Adipocyte (in vitro differentiated cells): Measurements from ENCODE around the gene ARHGEF25.

ENCODE experiments used
- DNase-seq: peaks from one replicate; pipeline ENCODE4 v3.0.0-alpha.2; 2015; ENCODE audit warnings: low read depth
- H3K27me3 ChIP-seq: replicated peaks from 2 replicates; pipeline ENCODE4 v1.7.0; 2013; ENCODE audit warnings: mild to moderate bottlenecking, low read length, moderate library complexity; ENCODE audit not compliant: control insufficient read depth, insufficient read depth
- H3K36me3 ChIP-seq: 2 replicates; pipeline ENCODE4 v1.7.0; 2013; ENCODE audit warnings: low read length, mild to moderate bottlenecking, moderate library complexity; ENCODE audit not compliant: control insufficient read depth, insufficient read depth, severe bottlenecking
- H3K4me1 ChIP-seq: 2 replicates; pipeline ENCODE4 v1.7.0; 2013; ENCODE audit warnings: mild to moderate bottlenecking, low read length, moderate library complexity; ENCODE audit not compliant: control insufficient read depth, insufficient read depth
- H3K4me3 ChIP-seq: 2 replicates; pipeline ENCODE4 v1.7.0; 2013; ENCODE audit warnings: mild to moderate bottlenecking, low read length, moderate library complexity
- H3K9ac ChIP-seq: 2 replicates; pipeline ENCODE4 v1.7.0; 2013; ENCODE audit warnings: mild to moderate bottlenecking, low read length, moderate library complexity
- H3K9me3 ChIP-seq: 2 replicates; pipeline ENCODE4 v1.7.0; 2013; ENCODE audit warnings: mild to moderate bottlenecking, low read length, moderate library complexity; ENCODE audit not compliant: control insufficient read depth

The ARHGEF25 gene

DNA sequence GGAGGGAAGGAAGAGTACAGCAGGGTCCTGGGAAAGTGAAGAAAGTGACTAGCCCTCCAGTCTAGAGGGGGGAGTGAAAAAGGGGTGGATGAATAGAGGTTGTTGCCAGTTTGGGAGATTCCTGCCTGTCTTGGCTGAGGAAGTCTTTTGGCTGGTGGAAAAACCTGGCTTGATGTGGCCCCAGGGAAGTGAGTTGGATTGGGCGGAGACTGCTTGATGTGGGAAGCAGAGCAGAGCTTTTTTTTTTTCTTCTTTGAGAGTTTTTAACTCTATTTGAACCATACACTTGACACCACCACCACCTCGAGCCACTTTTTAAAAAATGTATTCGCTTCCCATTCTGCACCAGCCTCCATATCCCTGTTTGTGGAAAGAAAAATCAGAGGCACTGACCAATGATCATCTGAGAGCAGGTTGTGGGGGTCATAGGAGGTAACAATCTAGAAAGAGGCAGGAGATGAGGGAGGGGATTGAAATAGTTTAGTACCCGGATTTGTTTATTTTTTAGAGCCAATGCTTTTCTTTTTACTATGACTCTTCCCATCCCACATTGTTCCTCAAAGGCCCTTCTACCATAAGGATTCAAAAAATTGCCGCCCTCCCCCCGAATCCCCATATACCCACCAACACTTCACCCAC is 7.3 kb upstream of the ARHGEF25 start:
- Histone ChIP-seq H3K36me3 (no peaks in the 10 kb centered on the region), H3K27me3 (peaks cover 24% of the 10 kb centered on the region), H3K4me1 (peaks cover 4% of the 10 kb centered on the region), H3K9ac (peak overlapping the region; percentile 30), H3K4me3 (peak overlapping the region; percentile 73), H3K9me3 (no peaks in the 10 kb centered on the region)
- peak; percentile 52 for DNase-seq

GRCh38 chr12:57604454-57604991 is 6.7 kb upstream of the ARHGEF25 start, which contains the start of gene DTX3:
TSS of gene DTX3 (plus strand) at chr12:57604824. CDS start at chr12:57606518, 1,694 bp downstream.
- Histone ChIP-seq H3K4me3 (peak within 1 kb of the TSS; percentile 73), H3K9me3 (no peaks in the 10 kb centered on the region), H3K9ac (peak within 1 kb of the TSS; percentile 39), H3K36me3 (no peaks in the 10 kb centered on the region), H3K4me1 (peaks cover 4% of the 10 kb centered on the region), H3K27me3 (peaks cover 18% of the 10 kb centered on the region)
- DNase-seq, result peak; percentile 51

DNA sequence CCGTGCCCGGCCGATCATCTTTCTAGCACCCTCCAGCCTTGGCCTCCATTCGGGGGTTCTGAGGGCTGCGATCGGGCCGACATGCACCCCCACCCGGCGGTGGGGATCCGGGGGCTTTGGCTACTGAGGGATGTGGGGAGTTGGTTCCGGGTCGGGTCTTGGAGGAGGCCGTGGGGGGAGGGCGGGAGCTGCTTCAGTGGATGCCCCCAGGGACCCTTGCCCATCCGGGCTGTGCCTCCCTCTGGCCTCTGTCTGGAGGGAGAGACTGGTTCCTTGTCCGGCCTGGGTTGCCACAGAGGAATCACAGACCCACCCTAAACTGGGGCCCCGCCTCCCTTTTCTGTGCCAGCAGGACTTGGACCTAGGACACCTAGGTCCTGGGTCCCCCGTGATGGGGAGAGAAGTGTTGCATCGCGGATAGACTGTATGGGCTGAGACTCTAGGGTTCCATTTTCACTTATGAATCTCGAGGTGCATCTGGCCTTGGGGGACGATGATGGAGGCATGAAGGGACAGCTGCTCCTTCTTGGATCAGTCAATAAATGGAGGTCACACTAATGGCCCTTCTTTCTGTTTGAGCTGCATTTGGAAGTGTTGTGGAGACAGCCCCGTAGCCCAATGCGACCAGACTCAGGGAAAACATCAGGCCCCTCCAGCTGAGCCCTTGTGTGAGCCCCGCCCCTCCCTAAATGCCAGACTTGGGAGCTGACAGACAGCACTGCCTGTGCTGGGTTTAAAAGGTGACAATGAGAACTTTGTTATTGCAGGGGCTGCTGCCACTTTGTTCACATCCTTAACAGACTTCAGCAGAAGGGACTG is 6.0 kb upstream of the ARHGEF25 start:
- Histone ChIP-seq H3K4me1 (peaks cover 4% of the 10 kb centered on the region), H3K4me3 (peak overlapping the region; percentile 71), H3K36me3 (no peaks in the 10 kb centered on the region), H3K9ac (peak overlapping the region; percentile 39), H3K27me3 (peaks cover 18% of the 10 kb centered on the region), H3K9me3 (no peaks in the 10 kb centered on the region)
- peak; percentile 50 for DNase-seq

GRCh38 chr12:57605811-57606311 is 5.4 kb upstream of the ARHGEF25 start:
- Histone ChIP-seq H3K9me3 (no peaks in the 10 kb centered on the region), H3K27me3 (peaks cover 22% of the 10 kb centered on the region), H3K36me3 (no peaks in the 10 kb centered on the region), H3K4me1 (peaks cover 9% of the 10 kb centered on the region), H3K4me3 (no peak overlapping the region), H3K9ac (no peak overlapping the region)
- no peak for DNase-seq

DNA sequence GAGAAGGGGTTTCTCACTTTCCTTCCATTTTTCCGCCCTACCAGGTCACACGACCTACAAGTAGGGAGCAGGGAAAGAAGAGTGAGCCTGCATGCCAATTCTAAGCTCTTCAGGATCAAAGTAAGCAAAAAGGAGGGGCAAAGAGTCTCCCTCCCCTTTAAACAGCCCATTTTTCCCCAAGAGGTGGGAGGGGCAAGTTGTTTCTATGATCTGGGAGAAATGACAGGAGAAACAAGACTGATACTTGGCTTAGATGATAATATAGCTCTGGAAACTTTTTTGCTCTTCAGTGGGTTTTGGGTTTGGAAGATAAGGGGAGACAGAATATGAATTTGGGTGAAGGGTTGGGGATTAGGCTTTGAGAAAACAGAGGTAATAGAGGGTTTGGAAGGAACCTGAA is 4.8 kb upstream of the ARHGEF25 start:
- H3K9ac ChIP-seq, result no peak overlapping the region
- no peak overlapping the region for H3K4me3 ChIP-seq
- peaks cover 24% of the 10 kb centered on the region for H3K27me3 ChIP-seq
- no peaks in the 10 kb centered on the region for H3K36me3 ChIP-seq
- H3K9me3 ChIP-seq, result no peaks in the 10 kb centered on the region
- H3K4me1 ChIP-seq, result peaks cover 11% of the 10 kb centered on the region
- DNase-seq, result no peak

DNA sequence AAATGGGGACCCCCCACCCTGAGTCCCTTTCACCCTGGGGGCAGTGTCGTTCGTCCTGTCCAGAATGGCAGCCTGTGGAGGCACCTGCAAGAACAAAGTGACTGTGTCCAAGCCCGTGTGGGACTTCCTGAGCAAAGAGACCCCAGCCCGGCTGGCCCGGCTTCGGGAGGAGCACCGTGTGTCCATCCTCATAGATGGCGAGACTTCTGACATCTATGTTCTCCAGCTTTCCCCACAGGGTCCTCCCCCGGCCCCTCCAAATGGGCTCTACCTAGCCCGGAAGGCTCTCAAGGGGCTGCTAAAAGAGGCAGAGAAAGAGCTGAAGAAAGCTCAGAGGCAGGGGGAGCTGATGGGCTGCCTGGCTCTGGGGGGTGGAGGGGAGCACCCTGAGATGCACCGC is 4.4 kb upstream of the ARHGEF25 start:
- Histone ChIP-seq H3K9ac (no peak overlapping the region), H3K4me1 (peaks cover 11% of the 10 kb centered on the region), H3K4me3 (no peak overlapping the region), H3K36me3 (no peaks in the 10 kb centered on the region), H3K27me3 (peaks cover 22% of the 10 kb centered on the region), H3K9me3 (no peaks in the 10 kb centered on the region)
- DNase-seq, result no peak

DNA sequence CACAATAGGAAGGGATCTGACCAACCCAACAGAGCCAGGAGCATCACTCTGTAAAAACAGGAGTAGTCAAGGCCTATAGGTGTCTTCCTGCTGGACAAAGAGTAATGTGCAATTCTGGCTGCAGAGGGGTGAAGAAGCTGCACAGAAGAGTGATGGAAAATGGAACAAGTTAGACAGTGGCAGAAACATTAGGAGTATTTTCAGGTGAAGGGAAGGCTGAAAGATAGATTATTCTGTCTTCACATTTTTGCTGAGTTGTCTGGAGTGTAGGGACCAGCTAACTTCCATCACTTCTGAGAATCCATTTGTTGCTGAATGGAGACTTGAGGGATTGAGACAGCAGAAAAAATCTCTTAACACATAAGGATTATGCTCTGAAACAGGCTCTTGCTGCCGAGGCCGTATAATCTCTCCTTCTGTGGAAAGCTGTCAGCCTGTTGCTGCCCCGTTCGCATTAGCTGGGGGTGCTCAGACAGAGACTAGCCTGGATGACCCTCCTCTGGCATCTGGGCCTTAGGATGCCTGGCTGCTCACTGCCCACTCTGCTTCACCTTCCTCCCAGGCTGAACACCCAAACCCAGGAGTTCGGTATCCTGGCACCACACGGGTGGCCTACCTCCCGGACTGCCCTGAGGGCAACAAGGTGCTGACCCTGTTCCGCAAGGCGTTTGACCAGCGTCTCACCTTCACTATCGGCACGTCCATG is 3.1 kb upstream of the ARHGEF25 start:
- no peak for DNase-seq
- peaks cover 33% of the 10 kb centered on the region for H3K27me3 ChIP-seq

GRCh38 chr12:57609101-57609780 is 2.0 kb upstream of the ARHGEF25 start:
- Histone ChIP-seq H3K27me3 (peaks cover 36% of the 10 kb centered on the region), H3K4me1 (peaks cover 16% of the 10 kb centered on the region), H3K9ac (no peak overlapping the region), H3K36me3 (no peaks in the 10 kb centered on the region), H3K9me3 (no peaks in the 10 kb centered on the region), H3K4me3 (no peak overlapping the region)
- DNase-seq, result no peak

More for the DNA sequence above, 3.1 kb upstream of the ARHGEF25 start:
- H3K4me1 ChIP-seq, result peaks cover 18% of the 10 kb centered on the region
- H3K4me3 ChIP-seq, result no peak overlapping the region
- no peaks in the 10 kb centered on the region for H3K9me3 ChIP-seq
- no peaks in the 10 kb centered on the region for H3K36me3 ChIP-seq
- H3K9ac ChIP-seq, result no peak overlapping the region

DNA sequence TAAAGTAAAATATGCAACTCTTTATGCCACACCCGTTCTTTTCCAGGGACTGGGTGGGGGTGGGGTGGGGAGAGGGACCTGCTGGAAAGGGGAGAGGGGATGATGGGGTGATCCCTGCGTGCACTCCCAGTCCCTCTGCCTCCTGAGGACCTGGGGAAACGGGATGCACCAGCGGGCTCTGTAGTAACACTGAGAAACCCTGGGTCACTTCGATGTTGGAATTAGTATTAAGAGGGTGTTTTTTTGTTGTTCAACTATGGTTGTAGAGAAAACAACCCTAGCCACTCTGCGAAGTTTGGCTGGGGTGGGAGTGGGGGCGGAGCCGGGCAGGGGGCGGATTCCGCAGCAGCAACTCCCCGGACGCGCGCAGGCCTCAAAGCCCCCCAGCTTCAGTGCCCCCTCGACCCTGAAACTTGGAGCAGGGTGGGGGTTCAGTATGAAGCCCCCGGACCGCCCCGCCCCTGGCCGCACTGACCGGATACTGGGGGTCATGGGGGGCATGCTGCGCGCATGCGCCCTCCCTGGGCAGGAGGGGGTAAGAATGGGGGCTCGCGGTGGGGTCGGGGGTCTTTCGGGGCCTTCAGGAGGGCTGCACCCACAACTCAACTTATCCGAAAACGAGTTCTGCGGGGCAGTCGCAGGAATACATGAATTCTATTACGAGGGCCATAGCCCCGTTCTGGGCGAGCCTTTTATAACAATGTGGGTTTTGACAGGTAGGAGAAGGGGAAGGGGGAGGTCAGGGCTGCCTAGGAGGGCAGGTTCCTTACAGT is 1.3 kb upstream of the ARHGEF25 start:
- no peak for DNase-seq
- Histone ChIP-seq H3K36me3 (no peaks in the 10 kb centered on the region), H3K4me3 (peak overlapping the region; percentile 23), H3K4me1 (peaks cover 14% of the 10 kb centered on the region), H3K9ac (no peak overlapping the region), H3K27me3 (peaks cover 39% of the 10 kb centered on the region), H3K9me3 (no peaks in the 10 kb centered on the region)

DNA sequence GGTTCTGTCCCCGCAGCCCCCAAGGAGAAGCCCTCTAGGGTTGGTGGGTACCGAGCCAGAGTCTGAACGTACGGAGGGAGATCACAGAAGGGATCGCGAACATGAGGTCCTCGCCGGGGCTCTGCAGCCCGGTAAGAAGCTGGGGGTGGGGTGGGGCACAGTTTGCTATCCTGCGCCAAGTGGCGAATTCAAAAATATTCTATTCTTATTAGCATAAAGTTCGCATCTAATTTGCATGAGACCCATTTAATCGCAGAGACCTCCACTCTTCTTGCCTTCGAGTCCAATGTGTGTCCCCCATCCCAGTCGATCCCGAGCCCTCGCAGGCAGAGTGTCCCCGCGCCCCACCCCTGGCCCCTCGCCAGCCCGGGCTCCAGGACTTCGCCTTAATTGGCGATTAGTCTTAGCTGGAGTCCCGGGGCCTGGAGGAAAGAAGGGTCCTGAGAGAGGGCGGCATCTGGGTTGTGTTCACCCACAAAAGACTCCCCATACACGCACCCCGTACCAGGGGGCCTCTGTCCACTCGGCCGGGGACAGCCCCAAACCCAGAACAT is 604 bp upstream of the ARHGEF25 start:
- DNase-seq, result no peak
- H3K4me3 ChIP-seq, result peak overlapping the region; percentile 66

More for the DNA sequence above, 604 bp upstream of the ARHGEF25 start:
- Histone ChIP-seq H3K27me3 (peaks cover 37% of the 10 kb centered on the region), H3K4me1 (peaks cover 14% of the 10 kb centered on the region), H3K36me3 (no peaks in the 10 kb centered on the region), H3K9me3 (no peaks in the 10 kb centered on the region), H3K9ac (no peak overlapping the region)
